H54 (cell line): ENCODE measurements around the gene GPR4.

Experiments used
- DNase-seq: peaks from one replicate; pipeline ENCODE4 v3.0.0; 2011; ENCODE audit warnings: low spot score, mixed read lengths; ENCODE audit not compliant: insufficient read length
- FAIRE-seq: peaks from 3 replicates; lab custom pipeline; 2011; peaks lifted over from hg19 to GRCh38; lab: Jason Lieb, UNC
- POLR2A ChIP-seq: IDR thresholded peaks from 2 replicates; pipeline ENCODE4 v1.6.1; 2011; ENCODE audit warnings: low read depth, mild to moderate bottlenecking, low read length

The GPR4 gene

DNA sequence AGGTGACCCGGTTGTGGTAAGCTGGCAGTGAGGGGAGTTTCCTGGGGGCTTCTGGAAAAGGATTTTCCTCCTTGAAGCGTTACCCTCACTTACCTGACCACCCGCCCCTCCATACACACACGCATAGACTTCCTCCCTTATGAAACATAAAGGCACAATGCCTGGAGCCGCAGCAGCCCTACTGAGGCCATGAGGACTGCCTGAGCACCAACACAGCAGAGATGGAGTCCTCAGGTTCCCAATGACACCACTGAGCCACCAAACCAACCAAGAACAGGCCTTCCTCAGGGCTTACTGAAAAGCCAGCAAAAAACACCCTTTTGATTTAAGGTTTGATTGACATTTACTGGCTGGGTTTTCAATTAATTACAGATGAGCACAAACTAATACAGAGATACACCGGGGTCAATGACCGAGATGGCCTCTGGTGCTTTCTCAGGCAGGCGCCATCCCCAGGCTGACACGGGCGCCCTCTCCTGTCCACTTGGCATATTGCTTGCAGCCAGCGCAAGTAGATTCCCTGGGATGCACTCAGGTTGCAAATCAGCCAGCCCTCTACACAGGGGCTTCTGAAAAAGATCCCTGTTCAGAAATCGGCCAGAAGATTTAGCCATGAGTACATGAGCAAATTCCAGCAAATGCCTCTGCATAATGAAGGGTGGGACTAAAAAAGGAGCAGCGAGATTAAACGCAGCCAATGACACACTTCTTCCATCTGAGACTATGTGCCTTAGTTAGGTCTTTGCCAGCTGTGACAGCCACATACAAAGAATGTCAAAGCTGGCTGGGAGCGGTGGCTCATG, 32.2 kb downstream of the GPR4 start:
- DNase-seq: no peak
- FAIRE-seq: no peak
- no peak for TF ChIP-seq POLR2A

GRCh38 chr19:45568732-45569131, 33.3 kb downstream of the GPR4 start:
- DNase-seq (no peak), FAIRE-seq (peak; percentile 20)
- TF ChIP-seq POLR2A: no peak

DNA sequence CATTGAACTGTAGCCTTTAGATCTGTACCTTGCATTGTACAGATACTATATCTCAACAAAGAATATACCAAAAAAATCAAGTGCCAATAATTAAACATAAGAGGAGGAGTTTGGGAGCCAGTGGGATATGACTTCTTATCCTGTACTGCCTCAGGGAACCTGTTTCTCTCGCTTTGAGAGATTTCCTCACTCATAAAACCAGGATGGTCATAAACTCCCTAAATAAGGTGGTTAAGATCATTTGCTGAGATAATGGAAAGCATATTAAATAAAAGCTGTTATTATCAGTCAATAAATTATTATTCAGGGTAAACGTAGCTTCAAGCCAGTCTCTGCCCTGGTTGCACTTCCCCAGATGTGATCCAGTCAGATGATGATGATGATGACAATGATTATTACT, 34.4 kb downstream of the GPR4 start:
- TF ChIP-seq POLR2A: no peak
- DNase-seq (no peak), FAIRE-seq (no peak)

- DNase-seq: no peak
- TF ChIP-seq POLR2A: no peak
- FAIRE-seq: no peak
Measured at GRCh38 chr19:45564131-45564780, 37.8 kb downstream of the GPR4 start.

DNA sequence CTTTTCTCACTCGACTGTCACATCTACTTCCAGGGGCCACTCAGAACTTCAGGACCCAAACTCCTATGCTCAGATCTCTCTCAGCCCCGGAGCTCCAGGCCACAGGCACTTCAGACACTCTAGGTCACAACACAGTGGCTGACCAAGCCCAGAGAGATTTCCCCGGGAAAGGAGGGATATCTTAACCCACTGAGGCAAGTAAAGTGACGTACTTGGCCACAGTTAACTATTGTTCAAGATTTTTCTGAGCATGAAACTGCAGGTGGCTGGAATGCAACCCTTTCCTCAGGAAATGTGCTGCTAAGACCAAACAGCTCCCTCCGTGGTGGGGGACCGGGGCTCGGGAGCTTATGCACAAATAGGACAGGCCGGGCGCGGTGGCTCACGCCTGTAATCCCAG, 41.3 kb downstream of the GPR4 start:
- no peak for TF ChIP-seq POLR2A
- FAIRE-seq: no peak
- DNase-seq: no peak

DNA sequence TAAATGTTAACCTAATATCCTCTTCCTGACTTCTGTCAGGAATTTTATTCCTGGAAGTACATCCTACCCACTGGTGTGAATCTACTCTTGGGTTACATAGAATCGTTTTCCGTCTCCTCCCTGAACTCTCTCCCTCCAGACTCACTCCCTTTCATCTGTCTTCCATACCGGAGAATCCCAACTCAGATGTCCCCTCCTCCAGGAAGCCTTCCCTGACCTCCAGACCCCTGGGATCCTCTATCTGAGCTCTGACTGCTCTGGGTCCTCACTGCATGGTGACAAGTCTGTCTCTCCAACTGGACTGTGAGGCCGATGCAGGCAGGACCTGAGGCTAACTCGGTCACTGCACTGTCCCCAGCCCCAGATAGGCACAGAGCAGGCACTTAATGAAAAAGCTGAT, 42.0 kb downstream of the GPR4 start:
- DNase-seq (no peak), FAIRE-seq (no peak)
- no peak for TF ChIP-seq POLR2A

- DNase-seq (no peak), FAIRE-seq (no peak)
- TF ChIP-seq POLR2A: no peak
Measured at GRCh38 chr19:45558399-45558878, 43.6 kb downstream of the GPR4 start.

DNA sequence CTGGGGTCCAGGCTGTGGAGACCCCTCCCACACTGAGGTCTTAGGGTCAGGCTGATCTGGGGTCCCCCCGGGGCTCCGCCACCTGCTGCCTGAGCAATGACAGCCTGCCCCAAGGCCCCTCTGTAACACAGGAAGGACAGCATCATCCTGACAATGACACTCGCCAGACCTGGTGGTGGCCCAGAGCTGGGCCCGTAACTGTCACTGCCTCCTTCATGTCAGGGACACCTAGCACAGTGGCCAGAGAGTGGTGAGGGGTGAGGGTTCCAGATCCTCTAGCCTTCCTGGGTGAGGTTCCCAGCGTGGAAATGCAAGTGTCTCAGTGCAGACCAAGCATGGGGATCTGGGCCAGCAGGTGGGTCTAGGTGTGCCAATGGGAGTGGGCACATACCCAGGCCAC, 45.2 kb downstream of the GPR4 start:
- TF ChIP-seq POLR2A: no peak
- FAIRE-seq (no peak), DNase-seq (no peak)

DNA sequence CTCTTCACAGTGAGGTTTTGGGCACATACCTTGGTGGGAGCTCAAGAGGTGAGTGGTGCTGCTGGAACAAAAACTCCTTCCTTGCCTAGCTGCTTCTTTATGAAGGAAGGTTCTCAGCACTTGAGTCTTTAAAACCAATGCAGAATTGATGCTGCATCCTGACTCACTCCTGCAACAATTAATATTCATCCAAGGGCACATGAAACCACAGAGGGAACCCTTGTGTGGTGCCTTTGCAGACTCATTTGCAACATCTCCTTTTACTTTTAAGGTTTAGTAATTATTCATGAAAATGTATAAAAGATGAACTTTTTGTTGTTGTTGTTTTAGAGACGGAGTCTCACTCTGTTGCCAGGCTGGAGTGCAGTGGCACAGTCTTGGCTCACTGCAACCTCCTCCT, 47.5 kb downstream of the GPR4 start:
- DNase-seq (no peak), FAIRE-seq (no peak)
- TF ChIP-seq POLR2A: no peak

GRCh38 chr19:45553464-45553863, 48.5 kb downstream of the GPR4 start:
- no peak for DNase-seq
- no peak for FAIRE-seq
- no peak for TF ChIP-seq POLR2A

DNA sequence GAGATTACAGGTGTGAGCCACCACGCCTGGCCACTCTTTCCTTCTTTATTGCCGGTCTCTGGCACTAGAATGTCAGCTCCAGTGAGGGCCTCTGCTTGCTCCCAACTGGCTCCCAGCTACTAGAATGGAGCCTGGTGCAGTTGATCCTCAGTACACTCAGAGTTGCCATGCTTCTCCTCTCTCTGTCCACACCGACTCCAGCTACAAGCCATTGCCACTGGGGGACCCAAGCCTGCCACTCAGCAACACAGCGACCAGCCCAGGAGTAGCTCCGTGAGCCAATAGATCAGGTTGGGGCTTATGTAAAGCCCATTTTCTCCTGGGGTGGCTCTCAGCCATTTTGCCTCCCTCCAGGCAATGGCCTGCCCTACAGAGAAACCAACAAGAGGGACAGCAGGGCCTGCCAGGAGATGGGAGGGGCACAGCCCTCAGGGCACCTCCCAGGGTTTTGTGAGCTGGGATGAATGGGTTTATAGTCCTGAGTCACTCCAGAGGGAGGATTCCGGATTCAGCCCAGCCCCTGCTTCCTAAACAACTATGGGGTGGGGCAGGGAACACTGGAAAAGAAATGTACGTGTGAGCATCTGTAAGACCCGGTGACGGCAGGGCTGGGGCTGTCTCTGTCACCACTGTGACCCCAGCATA, 53.9 kb downstream of the GPR4 start:
- FAIRE-seq: no peak
- no peak for TF ChIP-seq POLR2A
- peak; percentile 61 for DNase-seq

DNA sequence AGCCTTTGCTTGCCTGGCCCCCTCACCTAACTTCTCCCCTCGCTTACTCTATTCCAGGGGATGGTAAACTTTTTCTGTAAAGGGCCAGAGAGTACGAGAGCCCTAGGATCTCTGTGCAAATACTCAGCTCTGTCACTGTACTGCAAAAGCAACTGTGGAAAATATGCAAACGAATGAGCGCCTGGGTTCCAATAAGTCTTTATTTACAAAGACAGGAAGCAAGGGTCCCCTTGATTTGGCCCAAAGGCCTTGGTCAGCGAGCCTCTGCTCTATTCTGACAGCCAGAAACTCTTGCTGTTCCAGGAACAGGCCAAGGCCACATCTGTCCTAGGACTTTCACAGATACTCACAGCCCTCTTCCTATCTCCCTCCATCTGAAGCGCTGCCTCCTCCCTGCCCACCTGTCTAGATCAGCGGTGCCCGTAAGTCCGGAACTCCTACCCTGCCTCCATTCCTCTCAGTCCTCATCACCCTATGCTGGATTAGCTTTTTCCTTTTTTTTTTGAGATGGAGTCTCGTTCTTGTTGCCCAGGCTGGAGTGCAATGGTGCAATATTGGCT, 54.7 kb downstream of the GPR4 start:
- no peak for FAIRE-seq
- no peak for TF ChIP-seq POLR2A
- no peak for DNase-seq

DNA sequence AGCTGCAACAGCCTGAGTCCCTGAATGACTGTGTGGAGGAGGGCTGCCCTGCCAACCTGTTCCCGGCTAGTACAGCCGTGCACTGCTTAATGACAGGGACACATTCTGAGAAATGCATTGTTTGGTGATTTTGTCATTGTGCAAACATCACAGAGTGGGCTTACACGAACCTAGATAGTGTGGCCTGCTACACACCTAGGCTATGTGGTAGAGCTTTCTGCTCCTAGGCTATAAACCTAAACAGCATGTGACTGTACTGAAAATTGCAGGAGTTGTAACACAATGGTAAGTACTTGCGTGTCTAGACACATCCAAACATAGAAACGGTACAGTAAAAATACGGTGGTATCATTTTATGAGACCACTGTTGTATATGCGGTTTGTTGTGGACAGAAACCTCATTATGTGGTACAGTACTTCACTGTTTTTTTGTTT, 59.8 kb downstream of the GPR4 start:
- FAIRE-seq (no peak), DNase-seq (no peak)
- no peak for TF ChIP-seq POLR2A
